GM13977 (cell line): Measurements from ENCODE around the gene LATS2.

Experiments used
- DNase-seq: peaks from one replicate; pipeline ENCODE4 v3.0.0; 2012; ENCODE audit warnings: low spot score
- in situ Hi-C: fragments of 300-500 bp; cut with MboI; formaldehyde crosslinking; loops from one replicate; pipeline ENCODE4 v1.12.0; 2022; ENCODE audit warnings: low sequenced_read_pairs, low pct_unique_long_range_greater_than_20kb, mixed read lengths, inconsistent platforms; ENCODE audit not compliant: unreplicated experiment
- TF ChIP-seq, protein P1 (sequence below): IDR thresholded peaks from 2 replicates; pipeline ENCODE4 v1.5.1; 2012; ENCODE audit warnings: mild to moderate bottlenecking, control low read depth; ENCODE audit not compliant: insufficient read depth; ENCODE audit errors: extremely low read depth, missing control alignments

LATS2 gene

DNA sequence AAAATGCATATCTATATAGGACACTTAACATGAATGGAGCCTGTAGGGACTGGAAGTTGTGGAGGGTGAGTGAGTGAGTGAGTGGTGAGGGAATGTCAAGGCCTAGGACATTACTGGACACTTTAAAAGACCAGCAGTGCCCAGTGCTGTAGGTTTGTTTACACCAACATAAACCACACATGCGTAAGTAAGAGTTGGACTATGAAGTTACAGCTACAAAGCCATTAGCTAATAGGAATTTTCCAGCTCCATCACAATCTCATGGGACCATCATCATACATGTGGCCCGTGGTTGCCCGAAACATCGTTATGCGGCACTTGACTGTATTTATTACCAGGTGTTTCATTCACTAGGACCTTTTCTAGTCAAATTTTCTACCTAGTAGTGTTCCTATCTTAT lies 49.2 kb downstream of the LATS2 start:
- DNase-seq: no peak
- in situ Hi-C loops: no loop called here
- TF ChIP-seq, protein P1, sequence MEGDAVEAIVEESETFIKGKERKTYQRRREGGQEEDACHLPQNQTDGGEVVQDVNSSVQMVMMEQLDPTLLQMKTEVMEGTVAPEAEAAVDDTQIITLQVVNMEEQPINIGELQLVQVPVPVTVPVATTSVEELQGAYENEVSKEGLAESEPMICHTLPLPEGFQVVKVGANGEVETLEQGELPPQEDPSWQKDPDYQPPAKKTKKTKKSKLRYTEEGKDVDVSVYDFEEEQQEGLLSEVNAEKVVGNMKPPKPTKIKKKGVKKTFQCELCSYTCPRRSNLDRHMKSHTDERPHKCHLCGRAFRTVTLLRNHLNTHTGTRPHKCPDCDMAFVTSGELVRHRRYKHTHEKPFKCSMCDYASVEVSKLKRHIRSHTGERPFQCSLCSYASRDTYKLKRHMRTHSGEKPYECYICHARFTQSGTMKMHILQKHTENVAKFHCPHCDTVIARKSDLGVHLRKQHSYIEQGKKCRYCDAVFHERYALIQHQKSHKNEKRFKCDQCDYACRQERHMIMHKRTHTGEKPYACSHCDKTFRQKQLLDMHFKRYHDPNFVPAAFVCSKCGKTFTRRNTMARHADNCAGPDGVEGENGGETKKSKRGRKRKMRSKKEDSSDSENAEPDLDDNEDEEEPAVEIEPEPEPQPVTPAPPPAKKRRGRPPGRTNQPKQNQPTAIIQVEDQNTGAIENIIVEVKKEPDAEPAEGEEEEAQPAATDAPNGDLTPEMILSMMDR: no peak

DNA sequence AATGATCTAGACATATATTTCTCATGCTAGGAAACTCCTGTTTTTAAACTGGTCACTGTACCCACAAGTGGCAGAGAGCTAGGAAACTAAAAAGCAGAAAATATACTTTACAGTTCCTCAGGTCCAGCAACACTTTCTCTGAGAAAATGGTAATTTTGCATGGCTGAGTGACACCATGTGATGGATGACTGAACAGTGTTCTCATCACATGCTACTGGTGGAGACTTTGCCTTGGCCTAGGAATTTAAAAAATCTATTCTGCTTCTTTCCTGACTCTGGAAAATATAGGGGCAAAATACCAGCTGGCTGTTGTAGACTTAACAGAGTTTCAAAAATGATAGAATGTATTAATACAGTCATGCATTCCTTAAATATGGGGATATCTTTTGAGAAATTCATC lies 50.0 kb downstream of the LATS2 start:
- in situ Hi-C loops: no loop called here
- TF ChIP-seq, protein P1: no peak
- no peak for DNase-seq

DNA sequence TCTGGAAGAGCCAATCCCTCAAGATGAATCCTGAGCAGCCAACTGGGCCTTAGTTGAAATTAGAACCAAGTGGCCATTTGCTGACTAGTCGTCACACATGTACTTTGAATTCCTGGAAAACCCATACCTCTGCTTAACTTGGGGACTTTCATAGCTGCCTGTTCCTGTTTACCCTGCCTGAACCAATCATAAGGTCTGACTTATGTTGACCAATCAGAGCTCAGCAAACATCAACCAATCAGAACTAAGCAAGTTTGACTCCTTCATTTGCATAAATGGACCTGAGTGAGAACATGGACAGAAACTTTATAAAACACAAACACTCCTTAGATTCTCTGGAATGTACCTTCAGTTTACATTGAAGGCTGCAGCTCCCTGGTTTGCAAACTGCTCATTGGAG lies 50.8 kb downstream of the LATS2 start:
- in situ Hi-C loops: no loop called here
- no peak for DNase-seq
- TF ChIP-seq, protein P1: no peak

DNA sequence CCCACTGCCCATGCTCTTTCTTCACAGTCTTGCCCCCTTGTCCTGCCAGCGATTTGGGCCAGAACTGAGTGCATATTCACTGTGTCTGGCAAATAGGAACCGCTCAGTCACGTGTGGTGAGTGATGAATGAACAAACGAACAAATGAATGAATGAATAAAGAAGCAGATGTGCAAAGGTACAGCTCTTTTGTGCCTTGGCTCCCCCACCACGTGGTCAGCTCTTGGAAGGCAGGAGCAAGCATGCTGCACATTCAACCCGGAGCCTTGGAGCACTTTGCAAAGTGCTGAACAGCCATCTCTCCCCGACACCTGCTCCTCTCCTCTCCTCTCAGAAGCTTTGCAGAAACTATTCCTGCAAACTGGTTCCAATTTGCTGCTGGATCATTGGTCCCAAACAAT lies 52.4 kb downstream of the LATS2 start:
- DNase-seq: no peak
- in situ Hi-C loops: no loop called here
- TF ChIP-seq, protein P1: no peak

DNA sequence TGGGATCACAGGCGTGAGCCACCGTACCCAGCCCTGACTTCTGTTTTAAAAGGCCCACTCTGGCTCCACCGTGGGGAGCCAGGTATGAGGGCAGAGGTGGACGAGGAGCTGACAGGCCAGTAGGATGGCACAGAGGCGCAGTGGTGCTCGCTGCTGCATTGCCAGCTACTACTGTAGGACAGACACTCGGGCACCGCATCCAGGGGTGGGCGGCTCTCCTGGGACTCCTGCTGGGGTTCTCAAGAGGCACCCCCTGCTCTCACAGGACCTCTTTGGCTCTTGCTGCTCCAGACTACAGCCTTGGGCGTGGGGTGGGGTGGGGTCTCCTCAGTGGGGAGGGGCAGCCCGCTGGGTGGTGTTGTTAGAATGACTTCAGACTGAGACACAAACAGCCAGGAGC lies 53.4 kb downstream of the LATS2 start:
- in situ Hi-C loops: no loop called here
- TF ChIP-seq, protein P1: no peak
- DNase-seq: no peak

DNA sequence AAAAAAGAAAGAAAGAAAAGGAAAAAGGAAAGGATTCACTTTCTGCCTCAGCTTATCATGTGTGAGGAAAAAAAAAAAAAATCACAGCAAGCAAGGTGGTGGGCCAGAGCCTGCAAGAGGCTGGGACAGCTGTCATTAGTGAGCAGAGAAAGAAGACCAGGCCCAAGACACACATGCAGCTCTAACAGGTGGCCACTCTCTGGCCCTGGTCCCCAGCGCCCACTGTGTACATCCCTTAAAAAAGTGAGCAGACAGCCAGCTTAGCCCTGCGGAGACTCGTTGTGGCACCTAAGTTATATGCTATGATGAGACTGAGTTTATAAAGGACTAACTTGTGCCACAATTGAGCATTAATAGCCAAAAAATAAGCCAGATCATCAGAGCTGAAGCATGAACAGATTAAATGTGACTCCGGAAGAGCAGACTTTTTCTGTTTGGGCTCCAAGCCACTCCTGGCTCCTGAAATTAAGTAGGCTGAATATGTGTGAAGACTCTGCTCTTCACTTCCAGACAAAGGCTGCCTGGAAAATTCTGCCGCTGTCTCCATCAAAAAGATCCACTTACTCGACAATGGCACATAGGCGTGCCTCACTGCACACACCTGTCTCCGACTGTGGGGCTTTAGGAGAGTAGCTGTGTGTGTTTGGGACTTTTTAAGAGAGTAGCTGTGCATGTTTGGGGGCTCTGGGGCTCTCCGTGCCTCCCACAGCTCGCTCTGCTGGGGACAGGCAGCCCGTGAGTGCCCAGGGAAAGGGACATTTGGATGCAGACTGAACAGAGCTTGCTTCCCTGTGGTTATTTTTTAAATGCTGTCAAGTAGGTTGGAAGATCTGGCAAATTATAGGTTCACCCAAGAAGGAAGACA lies 55.0 kb downstream of the LATS2 start:
- in situ Hi-C loops: no loop called here
- DNase-seq: no peak
- TF ChIP-seq, protein P1: no peak
